OCI-LY7 (cell line): ENCODE results near the gene FAM13A. TPM values are rescaled to one million over a fixed set of nuclear protein-coding genes. Genes with fewer than 3 reads are reported as not detected.

Experiments
- BruUV-seq: library from RNA; stranded (reverse); fragments of 400-500 nt; replicated peaks from 2 replicates; lab custom pipeline; 2021; lab: Mats Ljungman, UMichigan
- CTCF ChIA-PET: fragments of 300-600 bp; sonication (Branson Sonifier 250); formaldehyde crosslinking; loops from one replicate; lab custom pipeline; 2022; ENCODE audit warnings: antibody characterized with exemption; ENCODE audit not compliant: unreplicated experiment; lab: Charles Lee
- POLR2A ChIA-PET: fragments of 300-600 bp; sonication (Branson Sonifier 250); formaldehyde crosslinking; loops from one replicate; lab custom pipeline; 2022; ENCODE audit warnings: antibody characterized with exemption; lab: Charles Lee
- DNase-seq: peaks from one replicate; pipeline ENCODE4 v3.0.0-alpha.2; 2015; ENCODE audit warnings: low spot score
- H2AFZ ChIP-seq: fragments of 200-600 bp; sonication (generic), shearing (Covaris generic); 2 replicates; pipeline ENCODE4 v1.6.1; 2014; ENCODE audit warnings: mild to moderate bottlenecking, antibody characterized with exemption, low read length, moderate library complexity
- H3K27ac ChIP-seq: fragments of 200-600 bp; sonication (generic); 2 replicates; pipeline ENCODE4 v1.5.1; 2014; ENCODE audit warnings: mixed run types, low read depth, mild to moderate bottlenecking, moderate library complexity, low read length, inconsistent platforms; ENCODE audit not compliant: poor library complexity, severe bottlenecking
- H3K36me3 ChIP-seq: fragments of 200-600 bp; sonication (generic); 2 replicates; pipeline ENCODE4 v1.6.1; 2014; ENCODE audit warnings: mild to moderate bottlenecking, antibody characterized with exemption, low read length, moderate library complexity, mixed read lengths; ENCODE audit not compliant: insufficient read depth
- H3K4me1 ChIP-seq: fragments of 200-600 bp; sonication (generic); 2 replicates; pipeline ENCODE4 v1.5.1; 2014; ENCODE audit warnings: mild to moderate bottlenecking, low read length; ENCODE audit not compliant: insufficient read depth, poor library complexity, severe bottlenecking
- H3K4me2 ChIP-seq: fragments of 200-600 bp; sonication (generic); 2 replicates; pipeline ENCODE4 v1.6.1; 2014; ENCODE audit warnings: mild to moderate bottlenecking, low read length
- H3K4me3 ChIP-seq: fragments of 200-600 bp; sonication (generic); 2 replicates; pipeline ENCODE4 v1.5.1; 2014; ENCODE audit warnings: mild to moderate bottlenecking, low read depth, low read length; ENCODE audit not compliant: poor library complexity, severe bottlenecking
- H3K79me2 ChIP-seq: fragments of 200-600 bp; sonication (generic); 2 replicates; pipeline ENCODE4 v1.6.1; 2016; ENCODE audit warnings: low read depth, mild to moderate bottlenecking, low read length, moderate library complexity, mixed read lengths; ENCODE audit not compliant: insufficient read depth
- H3K9me2 ChIP-seq: fragments of 200-600 bp; sonication (generic); 2 replicates; pipeline ENCODE4 v1.6.1; 2016; ENCODE audit warnings: mild to moderate bottlenecking, low read length, mixed read lengths; ENCODE audit not compliant: insufficient read depth
- H3K9me3 ChIP-seq: fragments of 200-600 bp; sonication (generic); 2 replicates; pipeline ENCODE4 v1.6.1; 2014; ENCODE audit warnings: mild to moderate bottlenecking, mixed run types, low read length, mixed read lengths
- H4K20me1 ChIP-seq: fragments of 200-600 bp; sonication (generic); 2 replicates; pipeline ENCODE4 v1.6.1; 2014; ENCODE audit warnings: mild to moderate bottlenecking, antibody characterized with exemption, low read length, moderate library complexity, mixed read lengths; ENCODE audit not compliant: insufficient read depth
- EZH2phosphoT487 ChIP-seq: fragments of 200-600 bp; sonication (generic); IDR thresholded peaks from 2 replicates; pipeline ENCODE4 v1.6.1; 2018; ENCODE audit warnings: low read depth, borderline replicate concordance, mild to moderate bottlenecking, mixed run types, antibody characterized with exemption, low read length, moderate library complexity, mixed read lengths
- intact Hi-C: fragments of 100-400 bp; cut with micrococcal nuclease; formaldehyde crosslinking; loops from one replicate; pipeline ENCODE4 v1.10.0; 2022; ENCODE audit not compliant: unreplicated experiment
- total RNA-seq, 2 experiments: library from RNA; depleted of rRNA in 1 of 2; stranded (reverse); fragments of >200 nt in 1 of 2; shearing (Covaris generic) in 1 of 2; gene quantifications; 2 replicates each; pipeline ENCODE4 v1.2.3, GENCODE V29; 2014 to 2022
- TF ChIP-seq, protein P1 (sequence below): fragments of 200-600 bp; sonication (generic); conservative IDR thresholded peaks from 2 replicates; pipeline ENCODE4 v1.5.1; 2014; ENCODE audit warnings: mild to moderate bottlenecking, antibody characterized with exemption, low read length, moderate library complexity, mixed read lengths

Gene FAM13A
- total RNA-seq, 2 experiments from 2014 or later = not detected

GRCh38 chr4:88958080-88958479, 98.9 kb downstream of the FAM13A start:
- no peak overlapping the region for H3K27ac ChIP-seq
- intact Hi-C loops = no loop called here
- H3K9me2 ChIP-seq = no peaks in the 10 kb centered on the region
- H3K36me3 ChIP-seq = no peaks in the 10 kb centered on the region
- H3K4me3 ChIP-seq = no peak overlapping the region
- H4K20me1 ChIP-seq = no peaks in the 10 kb centered on the region
- H3K4me2 ChIP-seq = no peak overlapping the region
- no peak for DNase-seq
- TF ChIP-seq, protein P1, sequence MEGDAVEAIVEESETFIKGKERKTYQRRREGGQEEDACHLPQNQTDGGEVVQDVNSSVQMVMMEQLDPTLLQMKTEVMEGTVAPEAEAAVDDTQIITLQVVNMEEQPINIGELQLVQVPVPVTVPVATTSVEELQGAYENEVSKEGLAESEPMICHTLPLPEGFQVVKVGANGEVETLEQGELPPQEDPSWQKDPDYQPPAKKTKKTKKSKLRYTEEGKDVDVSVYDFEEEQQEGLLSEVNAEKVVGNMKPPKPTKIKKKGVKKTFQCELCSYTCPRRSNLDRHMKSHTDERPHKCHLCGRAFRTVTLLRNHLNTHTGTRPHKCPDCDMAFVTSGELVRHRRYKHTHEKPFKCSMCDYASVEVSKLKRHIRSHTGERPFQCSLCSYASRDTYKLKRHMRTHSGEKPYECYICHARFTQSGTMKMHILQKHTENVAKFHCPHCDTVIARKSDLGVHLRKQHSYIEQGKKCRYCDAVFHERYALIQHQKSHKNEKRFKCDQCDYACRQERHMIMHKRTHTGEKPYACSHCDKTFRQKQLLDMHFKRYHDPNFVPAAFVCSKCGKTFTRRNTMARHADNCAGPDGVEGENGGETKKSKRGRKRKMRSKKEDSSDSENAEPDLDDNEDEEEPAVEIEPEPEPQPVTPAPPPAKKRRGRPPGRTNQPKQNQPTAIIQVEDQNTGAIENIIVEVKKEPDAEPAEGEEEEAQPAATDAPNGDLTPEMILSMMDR = no peak
- no peak for TF ChIP-seq EZH2phosphoT487
- ChIA-PET POLR2A (no interaction called here), CTCF (no interaction called here)
- no peak overlapping the region for H2AFZ ChIP-seq
- H3K4me1 ChIP-seq = no peaks in the 10 kb centered on the region
- H3K79me2 ChIP-seq = no peaks in the 10 kb centered on the region
- no peaks in the 10 kb centered on the region for H3K9me3 ChIP-seq
- no TSS peak for BruUV-seq

DNA sequence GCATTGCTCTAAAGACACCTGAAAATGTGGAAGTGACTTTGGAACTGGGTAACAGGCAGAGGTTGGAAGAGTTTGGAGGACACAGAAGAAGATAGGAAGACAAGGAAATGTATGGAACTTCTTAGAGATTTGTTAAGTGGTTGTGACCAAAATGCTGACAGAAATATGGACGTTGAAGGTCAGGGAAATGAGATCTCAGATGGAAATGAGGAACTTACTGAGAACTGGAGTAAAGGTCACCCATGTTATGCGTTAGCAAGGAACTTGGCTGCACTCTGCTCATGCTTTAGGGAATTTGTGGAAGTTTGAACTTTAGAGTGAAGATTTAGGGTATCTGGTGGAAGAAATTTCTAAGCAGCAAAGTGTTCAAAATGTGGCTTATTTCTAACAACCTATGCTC, 99.4 kb downstream of the FAM13A start:
- no peaks in the 10 kb centered on the region for H3K36me3 ChIP-seq
- no peak for TF ChIP-seq EZH2phosphoT487
- TF ChIP-seq, protein P1 = no peak
- H3K4me3 ChIP-seq = no peak overlapping the region
- no peak overlapping the region for H2AFZ ChIP-seq
- ChIA-PET CTCF (no interaction called here), POLR2A (interaction anchor here (0.6 kb wide), 1 partner anchor 157 kb away, joined by 3 read pairs; no protein-coding TSS in a partner anchor)
- H3K4me1 ChIP-seq = no peaks in the 10 kb centered on the region
- no peak overlapping the region for H3K4me2 ChIP-seq
- no peaks in the 10 kb centered on the region for H3K9me3 ChIP-seq
- no peak for DNase-seq
- BruUV-seq = no TSS peak
- no peaks in the 10 kb centered on the region for H3K79me2 ChIP-seq
- no peaks in the 10 kb centered on the region for H3K9me2 ChIP-seq
- no peak overlapping the region for H3K27ac ChIP-seq
- intact Hi-C loops = no loop called here
- no peaks in the 10 kb centered on the region for H4K20me1 ChIP-seq

GRCh38 chr4:88955580-88956380, 101.2 kb downstream of the FAM13A start:
- Histone ChIP-seq H3K4me2 (no peak overlapping the region), H2AFZ (no peak overlapping the region), H4K20me1 (no peaks in the 10 kb centered on the region), H3K4me3 (no peak overlapping the region), H3K27ac (no peak overlapping the region), H3K4me1 (no peaks in the 10 kb centered on the region), H3K9me2 (no peaks in the 10 kb centered on the region), H3K36me3 (no peaks in the 10 kb centered on the region), H3K79me2 (no peaks in the 10 kb centered on the region), H3K9me3 (no peaks in the 10 kb centered on the region)
- DNase-seq = no peak
- TF ChIP-seq, protein P1 = no peak
- no peak for TF ChIP-seq EZH2phosphoT487
- ChIA-PET POLR2A (no interaction called here), CTCF (no interaction called here)
- BruUV-seq = no TSS peak
- intact Hi-C loops = no loop called here
